ENCODE measurements around the gene XRCC5.

XRCC5 gene

DNA sequence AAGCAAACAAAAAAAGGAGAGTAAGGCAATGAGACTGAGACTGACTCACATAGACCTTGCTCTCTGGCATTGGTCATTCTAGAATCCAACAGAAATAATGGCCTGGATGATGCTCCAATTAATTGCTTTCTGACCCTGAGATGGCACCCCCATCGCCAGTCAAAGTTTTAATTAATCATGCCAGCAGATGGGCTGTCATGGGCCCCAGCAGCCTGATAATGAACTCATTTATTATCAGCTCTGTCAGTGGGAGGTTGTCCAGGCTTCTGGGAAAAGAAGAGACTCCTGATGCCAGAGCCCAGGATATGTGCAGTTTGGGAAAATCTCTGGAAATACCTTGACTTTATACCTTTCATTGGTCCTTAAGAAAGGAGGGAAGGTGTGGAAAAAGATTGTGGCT lies 115.2 kb downstream of the XRCC5 start:
- no peak overlapping the region for H3K4me3 ChIP-seq (ENCODE audit: low read depth, low read length)
- TF ChIP-seq, protein P1, sequence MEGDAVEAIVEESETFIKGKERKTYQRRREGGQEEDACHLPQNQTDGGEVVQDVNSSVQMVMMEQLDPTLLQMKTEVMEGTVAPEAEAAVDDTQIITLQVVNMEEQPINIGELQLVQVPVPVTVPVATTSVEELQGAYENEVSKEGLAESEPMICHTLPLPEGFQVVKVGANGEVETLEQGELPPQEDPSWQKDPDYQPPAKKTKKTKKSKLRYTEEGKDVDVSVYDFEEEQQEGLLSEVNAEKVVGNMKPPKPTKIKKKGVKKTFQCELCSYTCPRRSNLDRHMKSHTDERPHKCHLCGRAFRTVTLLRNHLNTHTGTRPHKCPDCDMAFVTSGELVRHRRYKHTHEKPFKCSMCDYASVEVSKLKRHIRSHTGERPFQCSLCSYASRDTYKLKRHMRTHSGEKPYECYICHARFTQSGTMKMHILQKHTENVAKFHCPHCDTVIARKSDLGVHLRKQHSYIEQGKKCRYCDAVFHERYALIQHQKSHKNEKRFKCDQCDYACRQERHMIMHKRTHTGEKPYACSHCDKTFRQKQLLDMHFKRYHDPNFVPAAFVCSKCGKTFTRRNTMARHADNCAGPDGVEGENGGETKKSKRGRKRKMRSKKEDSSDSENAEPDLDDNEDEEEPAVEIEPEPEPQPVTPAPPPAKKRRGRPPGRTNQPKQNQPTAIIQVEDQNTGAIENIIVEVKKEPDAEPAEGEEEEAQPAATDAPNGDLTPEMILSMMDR (IDR thresholded peaks at IDR 0.05; ENCODE audit: insufficient read depth, low read depth, low read length, missing control alignments), result no peak
- DNase-seq (ENCODE audit: low read depth), result no peak

DNA sequence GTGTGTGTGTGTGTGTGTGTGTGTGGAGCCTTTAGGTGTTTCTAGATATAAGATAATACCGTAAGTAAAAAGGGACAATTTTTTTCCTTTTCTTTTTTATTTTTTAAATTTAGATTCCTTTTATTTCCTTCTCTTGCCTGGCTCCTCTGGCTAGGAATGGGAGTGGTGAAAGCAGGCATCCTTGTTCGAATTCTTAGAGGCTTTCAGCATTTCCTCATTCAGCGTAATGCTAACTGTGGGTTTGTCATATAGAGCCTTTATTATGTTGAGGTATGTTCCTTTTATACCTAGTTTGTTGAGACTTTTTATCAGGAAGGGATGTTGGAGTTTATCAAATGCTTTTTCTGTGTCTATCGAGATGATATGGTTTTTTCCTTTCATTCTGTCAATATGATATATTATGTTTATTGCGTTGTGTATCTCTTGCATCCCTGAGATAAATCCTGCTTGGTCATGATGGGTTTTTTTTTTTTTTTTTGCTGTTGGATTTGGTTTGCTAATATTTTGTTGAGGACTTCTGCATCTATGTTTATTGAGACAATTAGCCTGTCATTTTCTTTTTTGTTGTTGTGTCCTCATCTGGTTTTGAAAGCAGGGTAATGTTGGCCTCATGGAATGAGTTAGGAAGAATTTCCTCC lies 120.2 kb downstream of the XRCC5 start:
- H3K4me3 ChIP-seq (ENCODE audit: low read depth, low read length), result no peak overlapping the region
- TF ChIP-seq, protein P1 (IDR thresholded peaks at IDR 0.05; ENCODE audit: insufficient read depth, low read depth, low read length, missing control alignments), result no peak
- DNase-seq (ENCODE audit: low read depth), result no peak

DNA sequence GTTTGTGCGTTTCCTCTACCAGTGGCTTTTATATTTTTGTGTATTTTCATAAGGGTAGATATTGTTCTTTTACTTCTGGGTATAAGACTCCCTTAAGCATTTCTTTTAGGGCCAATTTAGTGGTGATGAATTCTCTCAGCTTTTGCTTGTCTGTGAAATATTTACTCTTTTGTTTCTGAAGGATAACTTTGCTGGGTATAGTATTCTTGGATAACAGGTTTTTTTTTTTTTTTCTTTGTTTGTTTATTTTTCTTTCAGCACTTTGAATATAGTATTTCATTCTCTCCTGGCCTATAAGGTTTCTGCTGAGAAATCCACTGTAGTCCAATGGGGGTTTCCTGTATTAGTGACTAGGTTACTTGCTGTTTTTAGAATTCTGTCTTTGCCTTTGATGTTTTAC lies 122.7 kb downstream of the XRCC5 start:
- TF ChIP-seq, protein P1 (IDR thresholded peaks at IDR 0.05; ENCODE audit: insufficient read depth, low read depth, low read length, missing control alignments), result no peak
- no peak overlapping the region for H3K4me3 ChIP-seq (ENCODE audit: low read depth, low read length)
- DNase-seq (ENCODE audit: low read depth), result no peak

DNA sequence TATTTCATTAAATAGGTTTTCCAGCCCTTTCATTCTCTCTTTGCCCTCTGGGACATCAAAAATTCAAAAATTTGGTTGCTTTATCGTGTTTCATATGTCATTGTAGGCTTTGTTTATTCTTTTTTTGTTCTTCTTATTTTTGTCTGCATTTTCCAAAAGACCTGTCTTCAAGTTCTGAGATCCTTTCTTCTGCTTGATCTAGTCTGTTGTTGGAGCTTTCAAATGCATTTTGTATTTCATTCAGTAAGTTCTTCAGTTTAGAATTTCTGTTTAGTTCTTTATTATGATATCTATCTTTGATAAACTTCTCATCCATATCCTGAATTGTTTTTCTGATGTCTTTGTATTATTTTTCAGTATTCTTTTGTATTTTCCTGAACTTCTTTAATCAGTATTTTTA lies 123.6 kb downstream of the XRCC5 start:
- no peak for DNase-seq (ENCODE audit: low read depth)
- H3K4me3 ChIP-seq (ENCODE audit: low read depth, low read length), result no peak overlapping the region
- TF ChIP-seq, protein P1 (IDR thresholded peaks at IDR 0.05; ENCODE audit: insufficient read depth, low read depth, low read length, missing control alignments), result no peak

DNA sequence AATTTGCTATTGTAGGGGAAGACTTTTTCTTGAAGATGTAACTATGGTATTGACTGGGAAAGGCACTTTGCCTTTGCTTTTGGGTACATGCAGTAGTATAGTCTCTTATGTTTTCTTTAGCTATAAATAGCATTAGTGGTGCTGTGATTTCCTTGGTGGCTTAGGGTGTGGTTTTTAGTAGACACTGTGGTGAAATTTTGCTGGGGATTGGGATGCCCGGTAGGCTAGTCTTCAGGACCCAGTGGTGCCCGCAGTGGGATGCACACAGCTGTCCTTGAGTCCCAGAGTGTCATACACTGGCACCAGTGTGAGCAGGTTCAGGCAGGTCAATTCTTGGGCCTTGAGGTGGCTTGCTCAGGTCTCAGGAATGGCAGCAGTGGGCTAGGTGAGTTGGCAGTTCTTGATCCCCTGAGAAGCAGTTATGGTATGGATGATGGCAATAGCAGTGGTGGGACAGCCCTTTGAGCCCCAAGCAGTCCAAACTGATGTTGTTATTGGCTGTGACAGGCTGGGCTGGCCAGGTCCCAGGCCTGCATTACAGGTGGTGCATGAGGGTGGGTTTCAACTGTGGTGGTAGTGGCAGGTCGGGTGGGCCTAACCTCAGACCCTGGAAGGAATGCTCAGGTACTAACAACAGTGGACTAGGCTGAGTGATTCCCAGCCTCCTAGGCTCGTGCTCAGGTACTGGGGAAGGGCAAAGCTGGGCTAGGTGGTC lies 124.3 kb downstream of the XRCC5 start:
- H3K4me3 ChIP-seq (ENCODE audit: low read depth, low read length), result no peak overlapping the region
- TF ChIP-seq, protein P1 (IDR thresholded peaks at IDR 0.05; ENCODE audit: insufficient read depth, low read depth, low read length, missing control alignments), result no peak
- DNase-seq (ENCODE audit: low read depth), result no peak

DNA sequence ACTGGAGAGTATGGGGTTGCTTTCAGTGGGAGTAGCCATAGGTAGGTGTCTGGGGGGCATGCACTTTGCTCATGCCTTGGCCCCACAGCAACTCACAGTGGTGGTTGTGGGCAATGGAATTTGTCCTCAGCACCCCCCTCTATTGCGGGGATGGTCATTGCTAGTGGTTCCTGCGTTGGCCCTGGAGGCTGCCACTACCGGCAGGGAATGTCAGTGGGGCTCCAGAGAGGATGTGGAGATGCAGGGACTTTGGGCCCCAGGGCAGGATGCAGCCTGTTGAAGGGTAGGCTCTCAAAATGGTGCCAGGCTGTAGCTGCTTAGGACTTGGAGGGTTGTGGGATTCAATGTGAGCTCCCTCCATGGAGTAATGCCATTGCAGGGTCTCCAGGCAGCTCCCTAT lies 125.0 kb downstream of the XRCC5 start:
- no peak for DNase-seq (ENCODE audit: low read depth)
- H3K4me3 ChIP-seq (ENCODE audit: low read depth, low read length), result no peak overlapping the region
- TF ChIP-seq, protein P1 (IDR thresholded peaks at IDR 0.05; ENCODE audit: insufficient read depth, low read depth, low read length, missing control alignments), result no peak

Data from GM12865 (cell line).